CD4-positive, alpha-beta T cell treated with Interleukin-4 for 4 hours (primary cell): ENCODE data around the gene MOGAT1.
"Not testable (repeated sequence)": the region's sequence is repeated elsewhere in the genome, so short reads cannot be mapped to it uniquely, and the experiment has no call there.

ENCODE experiments used
- DNase-seq: peaks from one replicate; pipeline ENCODE4 v3.0.0-alpha.2; 2020

Gene MOGAT1

GRCh38 chr2:222713002-222713401, 41.5 kb downstream of the MOGAT1 start:
- no peak for DNase-seq

- DNase-seq = no peak
Observed at GRCh38 chr2:222714361-222715241, 43.1 kb downstream of the MOGAT1 start.

GRCh38 chr2:222715742-222716141, 44.3 kb downstream of the MOGAT1 start:
- no peak for DNase-seq

- DNase-seq = not testable (repeated sequence)
Observed at GRCh38 chr2:222719787-222720186, 48.3 kb downstream of the MOGAT1 start.

- not testable (repeated sequence) for DNase-seq
Observed at GRCh38 chr2:222721597-222721996, 50.1 kb downstream of the MOGAT1 start.

- no peak for DNase-seq
Observed at GRCh38 chr2:222722327-222722946, 51.0 kb downstream of the MOGAT1 start.

GRCh38 chr2:222724208-222724607, 52.8 kb downstream of the MOGAT1 start:
- DNase-seq = no peak

GRCh38 chr2:222728621-222729020, 57.2 kb downstream of the MOGAT1 start:
- DNase-seq = no peak

- no peak for DNase-seq
Observed at GRCh38 chr2:222730366-222730999, 59.0 kb downstream of the MOGAT1 start.

- DNase-seq = no peak
Observed at GRCh38 chr2:222731201-222731621, 59.8 kb downstream of the MOGAT1 start.

GRCh38 chr2:222732489-222733178, 61.2 kb downstream of the MOGAT1 start:
- DNase-seq = no peak

GRCh38 chr2:222733470-222733845, 62.0 kb downstream of the MOGAT1 start:
- DNase-seq = no peak

GRCh38 chr2:222733846-222734702, 62.6 kb downstream of the MOGAT1 start:
- no peak for DNase-seq

- DNase-seq = no peak
Observed at GRCh38 chr2:222734703-222735014, 63.2 kb downstream of the MOGAT1 start.

GRCh38 chr2:222736301-222736700, 64.8 kb downstream of the MOGAT1 start:
- DNase-seq = no peak

- DNase-seq = no peak
Observed at GRCh38 chr2:222736924-222737323, 65.5 kb downstream of the MOGAT1 start.

- DNase-seq = no peak
Observed at GRCh38 chr2:222738312-222738711, 66.9 kb downstream of the MOGAT1 start.

- DNase-seq = no peak
Observed at GRCh38 chr2:222738809-222739208, 67.4 kb downstream of the MOGAT1 start.

- no peak for DNase-seq
Observed at GRCh38 chr2:222739939-222740338, 68.5 kb downstream of the MOGAT1 start.

- DNase-seq = no peak
Observed at GRCh38 chr2:222743251-222743812, 71.9 kb downstream of the MOGAT1 start.

GRCh38 chr2:222745836-222746559, 74.5 kb downstream of the MOGAT1 start:
- DNase-seq = no peak
